OCI-LY3 (cell line): Measurements from ENCODE around the gene NDUFV3.
"Not testable (repeated sequence)": the region's sequence is repeated elsewhere in the genome, so short reads cannot be mapped to it uniquely, and the experiment has no call there.

Experiments
- H2AFZ ChIP-seq: fragments of 200-600, 300-600 bp; shearing (Covaris generic); 2 replicates; pipeline ENCODE4 v1.6.0; 2014; ENCODE audit warnings: antibody characterized with exemption, low read depth, low read length
- H3K27ac ChIP-seq: fragments of 200-600, 300-600 bp; sonication (generic); 2 replicates; pipeline ENCODE4 v1.5.1; 2014; ENCODE audit warnings: mild to moderate bottlenecking, low read length, moderate library complexity, mixed read lengths
- H3K27me3 ChIP-seq: fragments of 200-600, 300-600 bp; sonication (generic); 2 replicates; pipeline ENCODE4 v1.6.1; 2014; ENCODE audit warnings: low read depth, low read length, mixed read lengths
- H3K36me3 ChIP-seq: fragments of 200-600, 300-600 bp; sonication (generic); replicated peaks from 2 replicates; pipeline ENCODE3; 2014; ENCODE audit warnings: low read depth, low read length, mixed read lengths
- H3K4me1 ChIP-seq: fragments of 300-600, 200-600 bp; sonication (generic); 2 replicates; pipeline ENCODE4 v1.6.1; 2014; ENCODE audit warnings: low read length, mixed read lengths
- H3K4me2 ChIP-seq: fragments of 200-600, 300-600 bp; sonication (generic); 2 replicates; pipeline ENCODE4 v1.6.1; 2014; ENCODE audit warnings: low read length, mixed read lengths
- H3K4me3 ChIP-seq: fragments of 300-600, 200-600 bp; sonication (generic); 2 replicates; pipeline ENCODE4 v1.5.1; 2014; ENCODE audit warnings: antibody characterized with exemption, mild to moderate bottlenecking, low read length, moderate library complexity
- H3K79me2 ChIP-seq: fragments of 300-600, 200-600 bp; shearing (Covaris generic); 2 replicates; pipeline ENCODE4 v1.6.1; 2014; ENCODE audit warnings: mild to moderate bottlenecking, low read length, mixed read lengths
- H3K9ac ChIP-seq: fragments of 300-600, 200-600 bp; shearing (Covaris generic); 2 replicates; pipeline ENCODE4 v1.6.0; 2014; ENCODE audit warnings: mild to moderate bottlenecking, low read length, moderate library complexity
- H3K9me3 ChIP-seq: fragments of 200-600, 300-600 bp; shearing (Covaris generic); 2 replicates; pipeline ENCODE4 v1.6.1; 2014; ENCODE audit warnings: low read length, mixed read lengths; ENCODE audit not compliant: insufficient read depth
- H4K20me1 ChIP-seq: fragments of 200-600, 300-600 bp; sonication (generic); 2 replicates; pipeline ENCODE4 v1.6.1; 2016; ENCODE audit warnings: low read length, mixed read lengths; ENCODE audit not compliant: insufficient read depth
- CTCF ChIP-seq: fragments of 200-600, 300-600 bp; sonication (generic); IDR thresholded peaks from 2 replicates; pipeline ENCODE4 v1.5.1; 2014; ENCODE audit warnings: antibody characterized with exemption, low read length, low read depth
- EZH2phosphoT487 ChIP-seq: fragments of 200-600 bp; shearing (Covaris generic); IDR thresholded peaks from 2 replicates; pipeline ENCODE4 v1.6.1; 2018; ENCODE audit warnings: antibody characterized with exemption, mixed run types, low read depth

The NDUFV3 gene

DNA sequence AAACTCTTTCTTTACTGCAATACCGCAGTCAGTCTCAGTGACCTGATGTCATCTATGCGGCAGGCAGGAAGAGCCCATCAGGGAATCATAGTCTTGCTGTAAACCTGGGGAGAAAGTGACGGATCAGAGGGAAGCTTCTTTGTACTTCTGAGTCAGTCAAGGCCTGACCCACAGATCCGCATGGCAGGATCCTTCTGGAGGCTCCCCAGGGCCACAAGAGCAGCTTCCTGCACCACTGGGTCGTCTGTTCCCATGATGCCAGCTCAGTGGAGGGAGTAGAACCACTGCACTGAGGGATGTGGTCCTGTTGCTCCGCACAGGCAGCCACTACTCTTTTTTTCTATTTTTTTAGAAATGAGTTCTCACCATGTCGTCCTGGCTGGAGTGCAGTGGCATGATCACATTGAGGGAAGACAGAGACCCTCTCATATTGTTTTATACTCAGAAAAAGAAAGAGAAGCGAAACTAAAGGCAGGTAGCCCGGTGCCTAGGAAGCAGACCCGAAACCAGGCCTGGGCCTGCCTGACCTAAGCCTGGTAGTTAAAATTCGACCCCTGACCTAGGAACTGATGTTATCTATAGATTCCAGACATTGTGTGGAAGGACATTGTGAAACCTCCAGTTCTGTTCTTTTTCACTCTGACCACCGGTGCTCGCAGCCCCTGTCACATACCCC, 38.6 kb downstream of the NDUFV3 start:
- TF ChIP-seq CTCF (no peak), EZH2phosphoT487 (no peak)
- H3K9ac ChIP-seq = peak overlapping the region; percentile 16; the same call in 1 of the 2 replicates

DNA sequence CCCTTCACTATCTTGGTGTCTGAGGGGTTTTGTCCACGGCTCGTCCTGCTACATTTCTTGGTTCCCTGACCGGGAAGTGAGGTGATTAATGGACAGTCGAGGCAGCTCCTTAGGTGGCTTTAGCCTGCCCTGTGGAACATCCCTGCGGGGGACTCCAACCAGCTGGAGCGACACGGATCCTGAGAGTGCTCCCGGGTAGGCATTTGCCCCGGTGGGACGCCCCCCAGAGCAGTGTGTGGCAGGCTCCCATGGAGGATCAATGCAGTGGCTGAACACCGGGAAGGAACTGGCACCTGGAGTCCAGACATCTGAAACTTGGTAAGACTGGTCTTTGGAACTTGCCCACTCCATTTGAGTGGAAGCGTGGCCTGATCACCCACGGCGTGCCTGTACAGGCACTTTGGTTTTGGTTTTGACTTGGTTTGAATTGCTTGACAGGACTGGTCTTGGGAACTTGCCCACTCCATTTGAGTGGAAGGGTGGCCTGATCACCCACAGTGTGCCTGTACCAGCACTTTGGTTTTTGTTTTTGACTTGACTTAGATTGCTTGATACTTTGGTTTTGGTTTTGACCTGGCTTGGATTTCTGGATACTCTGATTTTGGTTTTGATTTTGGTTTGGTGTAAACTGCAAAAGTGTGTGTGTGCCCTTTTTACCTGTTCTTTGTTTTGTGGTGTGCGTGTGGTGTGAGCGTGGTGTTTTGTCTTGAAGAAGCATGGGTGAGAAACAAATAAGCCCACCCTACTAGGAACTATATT, 39.4 kb downstream of the NDUFV3 start:
- Histone ChIP-seq H3K4me1 (peaks cover 22% of the 10 kb centered on the region), H3K4me2 (peak overlapping the region; percentile 60)
- not testable (repeated sequence) for H3K27me3 ChIP-seq, H3K9me3 ChIP-seq, H3K4me3 ChIP-seq, H4K20me1 ChIP-seq, H3K36me3 ChIP-seq, H2AFZ ChIP-seq, H3K9ac ChIP-seq, H3K27ac ChIP-seq, H3K79me2 ChIP-seq

More for the DNA sequence above, 38.6 kb downstream of the NDUFV3 start:
- H3K4me2 ChIP-seq = peak overlapping the region; percentile 60
- H4K20me1 ChIP-seq = no peaks in the 10 kb centered on the region
- H3K4me1 ChIP-seq = peaks cover 14% of the 10 kb centered on the region
- no peaks in the 10 kb centered on the region for H3K36me3 ChIP-seq
- H3K9me3 ChIP-seq = no peaks in the 10 kb centered on the region
- no peak overlapping the region for H2AFZ ChIP-seq
- H3K27ac ChIP-seq = peak overlapping the region; percentile 20; the same call in 1 of the 2 replicates
- H3K4me3 ChIP-seq = peak overlapping the region; percentile 18; the same call in 1 of the 2 replicates
- H3K27me3 ChIP-seq = no peaks in the 10 kb centered on the region
- no peaks in the 10 kb centered on the region for H3K79me2 ChIP-seq

GRCh38 chr21:42933137-42933970, 40.2 kb downstream of the NDUFV3 start:
- H3K4me2 ChIP-seq, H3K9ac ChIP-seq, H3K27me3 ChIP-seq, H2AFZ ChIP-seq, H3K9me3 ChIP-seq, H3K36me3 ChIP-seq, H3K27ac ChIP-seq, H3K79me2 ChIP-seq, H3K4me3 ChIP-seq, H4K20me1 ChIP-seq: not testable (repeated sequence)
- peaks cover 23% of the 10 kb centered on the region for H3K4me1 ChIP-seq

GRCh38 chr21:42933973-42934372, 40.9 kb downstream of the NDUFV3 start:
- peaks cover 23% of the 10 kb centered on the region for H3K4me1 ChIP-seq
- not testable (repeated sequence) for H3K9ac ChIP-seq, H3K9me3 ChIP-seq, H3K79me2 ChIP-seq, H3K27ac ChIP-seq, H4K20me1 ChIP-seq, H3K4me3 ChIP-seq, H3K27me3 ChIP-seq, H3K4me2 ChIP-seq, H2AFZ ChIP-seq, H3K36me3 ChIP-seq

GRCh38 chr21:42936360-42936759, 43.3 kb downstream of the NDUFV3 start:
- H3K79me2 ChIP-seq, H4K20me1 ChIP-seq, H3K9me3 ChIP-seq, H2AFZ ChIP-seq, H3K4me2 ChIP-seq, H3K4me3 ChIP-seq, H3K9ac ChIP-seq, H3K36me3 ChIP-seq, H3K27me3 ChIP-seq, H3K27ac ChIP-seq: not testable (repeated sequence)
- peaks cover 21% of the 10 kb centered on the region for H3K4me1 ChIP-seq

GRCh38 chr21:42937034-42937940, 44.2 kb downstream of the NDUFV3 start:
- not testable (repeated sequence) for H3K36me3 ChIP-seq, H3K9me3 ChIP-seq, H3K27me3 ChIP-seq, H3K27ac ChIP-seq, H3K79me2 ChIP-seq, H3K4me3 ChIP-seq, H3K9ac ChIP-seq, H4K20me1 ChIP-seq, H2AFZ ChIP-seq
- Histone ChIP-seq H3K4me2 (peak overlapping the region; percentile 35; the same call in 1 of the 2 replicates), H3K4me1 (peaks cover 12% of the 10 kb centered on the region)
